Transverse colon (tissue), 4 donors: ENCODE results near the gene TNNC2. TPM values are rescaled to one million over a fixed set of nuclear protein-coding genes. Genes with fewer than 3 reads are reported as not detected.
"Not testable (repeated sequence)": the region's sequence is repeated elsewhere in the genome, so short reads cannot be mapped to it uniquely, and the experiment has no call there.

Experiments used
- DNase-seq: peaks from one replicate; pipeline ENCODE4 v3.0.0-alpha.2; 2019
- H3K27ac ChIP-seq, 4 donors: fragments of 200-600 bp; sonication (generic); 2 replicates each; pipeline ENCODE4 v1.5.1; 2016 to 2018; ENCODE audit warnings: inconsistent platforms in 4 of 4
- H3K27me3 ChIP-seq: fragments of 200-600 bp; sonication (generic); 2 replicates; pipeline ENCODE4 v1.5.1; 2017; ENCODE audit warnings: inconsistent platforms
- H3K36me3 ChIP-seq, 4 donors: fragments of 200-600 bp; sonication (generic); 2 replicates each; pipeline ENCODE4 v1.5.1; 2017 to 2019; ENCODE audit warnings: inconsistent platforms in 4 of 4
- H3K4me1 ChIP-seq, 4 donors: fragments of 200-600 bp; sonication (generic); 2 replicates each; pipeline ENCODE4 v1.5.1; 2017 to 2020; ENCODE audit warnings: inconsistent platforms in 4 of 4
- H3K4me3 ChIP-seq, 4 donors: fragments of 200-600 bp; sonication (generic); 1 replicate in 1 of 4; 2 replicates in 3 of 4; pipeline versions ENCODE4 v1.5.1 to v1.6.1; 2017 to 2019; ENCODE audit warnings: inconsistent platforms in 4 of 4
- H3K9me3 ChIP-seq, 2 donors: fragments of 200-600 bp; sonication (generic); 2 replicates each; pipeline ENCODE4 v1.5.1; 2017 to 2019; ENCODE audit warnings: inconsistent platforms in 2 of 2
- CTCF ChIP-seq, 5 experiments: fragments of 200-600 bp in 3 of 5; fragments of 450-650 bp in 2 of 5; sonication (generic) in 3 of 5; IDR thresholded peaks; 1 replicate in 2 of 5; 2 replicates in 3 of 5; pipeline ENCODE4 v1.5.1; 2016 to 2017; ENCODE audit warnings: antibody characterized with exemption in 5 of 5, inconsistent platforms in 3 of 5, mild to moderate bottlenecking in 2 of 5, moderate library complexity in 1 of 5
- EP300 ChIP-seq: sonication (generic); formaldehyde crosslinking; IDR thresholded peaks from one replicate; pipeline ENCODE4 v1.6.1; 2017; ENCODE audit warnings: antibody characterized with exemption, low read depth
- POLR2A ChIP-seq: fragments of 450-650 bp; IDR thresholded peaks from one replicate; pipeline ENCODE4 v1.6.1; 2016; ENCODE audit warnings: antibody characterized with exemption, mild to moderate bottlenecking, moderate library complexity
- POLR2AphosphoS5 ChIP-seq, 3 donors: sonication (generic); formaldehyde crosslinking; IDR thresholded peaks; one replicate each; pipeline ENCODE4 v1.6.1; 2016; ENCODE audit warnings: antibody characterized with exemption in 3 of 3
- WGBS, 2 donors: methylation state at CpG; one replicate each; pipeline ENCODE4 v1.1.5; 2018; ENCODE audit warnings: low coverage in 1 of 2; 5-methylcytosine and 5-hydroxymethylcytosine counted together
- in situ Hi-C, 4 donors: fragments of 200-750 bp; cut with MboI; loops; one replicate each; pipeline versions ENCODE4 v1.15.0 to v1.15.1; 2017; ENCODE audit warnings: low sequenced_read_pairs in 3 of 4, low pct_ligation_motif_present in 1 of 4, low pct_unique_long_range_greater_than_20kb in 1 of 4
- intact Hi-C: fragments of 100-400 bp; cut with DNase I; formaldehyde crosslinking; loops from one replicate; pipeline ENCODE4 v1.15.1; 2023; ENCODE audit warnings: low total_unique reads
- total RNA-seq, 4 donors: library from RNA; depleted of rRNA; stranded (reverse); fragments of >200 nt; gene quantifications; one replicate each; pipeline ENCODE4 v1.1.0, GENCODE V29; 2016

TNNC2 gene
- 10 to 100 TPM in 1 of 4 donors, 1 to 10 TPM in 2, not detected in 1; 3.5 to 36.3 (median 4.6) TPM for total RNA-seq

- no peak for DNase-seq
- in situ Hi-C loops: loop anchor here in 1 of 4 donors (10.0 kb wide), 1 partner anchor 118 kb away; no protein-coding TSS in a partner anchor
- peak within 1 kb of the TSS; percentile 20 to 49 (median 28) for H3K27ac ChIP-seq
- TF ChIP-seq POLR2A: no peak
- no peak for TF ChIP-seq POLR2AphosphoS5 (IDR thresholded peaks at IDR 0.05)
- TF ChIP-seq CTCF (IDR thresholded peaks at IDR 0.05): no peak
- no peak for TF ChIP-seq EP300
- 92% methylated on average over 5 of the region's 8 CpGs; no CpG with 5 or more reads in 1 of the 2 donors for WGBS, 2 donors
- H3K4me1 ChIP-seq: peaks cover 4 to 33% (median 24%) of the 10 kb centered on the region in 4 donors
- H3K27me3 ChIP-seq: peaks cover 13% of the 10 kb centered on the region
- no peaks in the 10 kb centered on the region for H3K9me3 ChIP-seq
- H3K36me3 ChIP-seq: no peaks in the 10 kb centered on the region
- intact Hi-C loops: no loop called here
- H3K4me3 ChIP-seq: no peak within 1 kb of the TSS
Measured at GRCh38 chr20:45827030-45827652, at the start of gene TNNC2. Gene TNNC2 (minus strand): TSS chr20:45827312. CDS start chr20:45827248, 64 bp downstream.

GRCh38 chr20:45874576-45874975, 47.5 kb upstream of the TNNC2 start:
- H3K27ac ChIP-seq: no peak overlapping the region
- no peaks in the 10 kb centered on the region for H3K27me3 ChIP-seq
- no peak overlapping the region for H3K4me3 ChIP-seq
- no peaks in the 10 kb centered on the region for H3K9me3 ChIP-seq
- no peaks in the 10 kb centered on the region for H3K4me1 ChIP-seq
- intact Hi-C loops (no loop called here), in situ Hi-C loops (no loop called here)
- WGBS, 2 donors: 86 to 91% methylated on average over 4 of the region's 4 CpGs
- DNase-seq: no peak
- peaks cover 0 to 12% (median 2%) of the 10 kb centered on the region in 4 donors for H3K36me3 ChIP-seq
- no peak for TF ChIP-seq POLR2A
- TF ChIP-seq POLR2AphosphoS5 (IDR thresholded peaks at IDR 0.05): no peak
- no peak for TF ChIP-seq CTCF (IDR thresholded peaks at IDR 0.05)
- TF ChIP-seq EP300: no peak

- H3K4me3 ChIP-seq, H3K9me3 ChIP-seq, H3K27ac ChIP-seq, intact Hi-C loops, H3K4me1 ChIP-seq, DNase-seq, in situ Hi-C loops, H3K27me3 ChIP-seq: not testable (repeated sequence)
- H3K36me3 ChIP-seq: peaks cover 0 to 12% (median 2%) of the 10 kb centered on the region in 4 donors
- WGBS, 2 donors: 91 to 96% methylated on average over 4 to 10 of the region's 10 CpGs
Measured at GRCh38 chr20:45874104-45874481, 47.0 kb upstream of the TNNC2 start.

- Histone ChIP-seq H3K27me3 (no peaks in the 10 kb centered on the region), H3K4me3 (no peak overlapping the region), H3K9me3 (no peaks in the 10 kb centered on the region), H3K27ac (no peak overlapping the region), H3K4me1 (peaks cover 0 to under 1% (median 0%) of the 10 kb centered on the region in 4 donors), H3K36me3 (peaks cover 0 to 12% (median 2%) of the 10 kb centered on the region in 4 donors)
- in situ Hi-C loops (no loop called here), intact Hi-C loops (no loop called here)
- WGBS, 2 donors: 58 to 75% methylated on average over 1 of the region's 1 CpG
- no peak for TF ChIP-seq POLR2AphosphoS5 (IDR thresholded peaks at IDR 0.05)
- TF ChIP-seq EP300: no peak
- TF ChIP-seq POLR2A: no peak
- TF ChIP-seq CTCF (IDR thresholded peaks at IDR 0.05): no peak
- DNase-seq: no peak
Measured at GRCh38 chr20:45873409-45874103, 46.4 kb upstream of the TNNC2 start.
